Skeletal muscle tissue (tissue), 4 donors: ENCODE measurements around the gene MYPN. TPM values are rescaled to one million over a fixed set of nuclear protein-coding genes. Genes with fewer than 3 reads are reported as not detected.
"Not testable (repeated sequence)": the region's sequence is repeated elsewhere in the genome, so short reads cannot be mapped to it uniquely, and the experiment has no call there.

Experiments used
- H3K27ac ChIP-seq: one replicate; pipeline ENCODE4 v1.7.0; 2013; ENCODE audit warnings: mild to moderate bottlenecking, low read depth, low read length, inconsistent platforms
- H3K27me3 ChIP-seq, 3 donors: one replicate each; pipeline ENCODE4 v1.7.0; 2013; ENCODE audit warnings: low read length in 3 of 3; ENCODE audit not compliant: control insufficient read depth in 3 of 3, insufficient read depth in 3 of 3
- H3K36me3 ChIP-seq, 3 donors: one replicate each; pipeline ENCODE4 v1.7.0; 2013; ENCODE audit warnings: low read length in 3 of 3; ENCODE audit not compliant: control insufficient read depth in 3 of 3, insufficient read depth in 3 of 3
- H3K4me1 ChIP-seq, 3 donors: one replicate each; pipeline ENCODE4 v1.7.0; 2013; ENCODE audit warnings: low read length in 3 of 3, mild to moderate bottlenecking in 3 of 3; ENCODE audit not compliant: control insufficient read depth in 3 of 3, insufficient read depth in 3 of 3
- H3K4me3 ChIP-seq, 3 donors: one replicate each; pipeline ENCODE4 v1.7.0; 2013; ENCODE audit warnings: low read length in 3 of 3
- H3K9ac ChIP-seq, 3 donors: one replicate each; pipeline ENCODE4 v1.7.0; 2013; ENCODE audit warnings: low read length in 3 of 3, mild to moderate bottlenecking in 3 of 3, moderate library complexity in 2 of 3, low read depth in 1 of 3
- H3K9me3 ChIP-seq, 3 donors: one replicate each; pipeline ENCODE4 v1.7.0; 2013; ENCODE audit warnings: low read length in 3 of 3; ENCODE audit not compliant: control insufficient read depth in 3 of 3
- total RNA-seq: library from RNA; depleted of rRNA; stranded (reverse); fragments of >200 nt; gene quantifications from one replicate; pipeline ENCODE4 v1.2.3, GENCODE V29; 2014
- donor health status: Osteomylitis.

The MYPN gene
- total RNA-seq, 1 donor from 2014 or later: 57.4 TPM

DNA sequence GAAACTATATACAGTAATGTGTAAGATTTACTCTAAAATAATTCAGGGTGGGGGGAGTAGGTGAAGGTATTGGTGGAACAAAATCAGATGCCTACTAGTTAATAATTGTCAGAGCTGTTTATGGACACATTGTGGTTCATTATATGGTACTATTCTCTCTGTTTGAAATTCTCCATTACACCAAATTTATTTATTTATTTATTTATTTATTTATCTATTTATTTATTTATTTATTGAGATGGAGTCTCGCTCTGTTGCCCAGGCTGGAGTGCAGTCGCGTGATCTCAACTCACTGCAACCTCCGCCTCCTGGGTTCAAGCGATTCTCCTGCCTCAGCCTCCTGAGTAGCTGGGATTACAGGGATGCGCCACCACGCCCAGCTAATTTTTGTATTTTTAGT lies 137.1 kb downstream of the MYPN start:
- not testable (repeated sequence) for H3K9me3 ChIP-seq, H3K9ac ChIP-seq, H3K4me3 ChIP-seq, H3K36me3 ChIP-seq, H3K27ac ChIP-seq, H3K27me3 ChIP-seq
- H3K4me1 ChIP-seq: peaks cover 5 to 13% (median 7%) of the 10 kb centered on the region in 3 donors

DNA sequence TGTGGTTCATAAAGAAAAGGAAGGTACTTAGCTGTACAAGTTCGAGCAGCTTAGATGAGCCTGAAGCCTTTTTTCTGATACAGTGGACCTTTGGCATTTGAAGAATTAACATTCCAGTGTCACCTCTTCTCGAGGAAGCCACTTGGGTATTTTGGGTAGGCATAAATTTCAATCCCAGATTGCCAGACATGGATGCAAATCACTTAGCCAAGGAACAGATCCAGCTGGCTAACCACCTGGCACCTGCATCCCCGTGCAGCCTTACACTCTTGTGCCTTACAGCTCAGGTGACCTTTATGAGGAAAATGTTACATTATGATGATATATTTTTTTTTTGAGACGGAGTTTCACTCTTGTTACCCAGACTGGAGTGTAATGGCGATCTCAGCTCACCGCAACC lies 138.6 kb downstream of the MYPN start:
- Histone ChIP-seq H3K27ac (no peak overlapping the region), H3K9me3 (no peaks in the 10 kb centered on the region), H3K36me3 (no peaks in the 10 kb centered on the region), H3K4me3 (no peak overlapping the region), H3K4me1 (peaks cover 5 to 13% (median 7%) of the 10 kb centered on the region in 3 donors), H3K27me3 (no peaks in the 10 kb centered on the region), H3K9ac (no peak overlapping the region)

DNA sequence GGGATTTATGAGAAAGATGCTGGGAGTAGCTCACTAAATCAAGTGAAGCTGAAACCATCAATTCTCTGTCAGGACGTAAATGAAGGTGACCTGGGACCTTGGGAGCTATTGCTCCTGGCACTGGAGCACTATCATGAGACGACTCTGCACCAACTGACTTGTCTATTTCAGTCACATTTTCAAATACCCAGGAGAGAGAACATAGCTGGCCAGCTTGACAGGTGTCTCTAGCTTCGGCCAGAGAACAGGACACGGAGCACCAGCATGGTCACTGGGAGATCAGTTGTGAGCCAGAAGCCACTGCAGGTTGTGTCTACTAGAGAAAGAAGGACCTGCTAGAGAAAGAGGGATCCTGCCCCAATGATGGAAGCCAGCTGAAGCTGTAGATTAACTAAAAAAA lies 140.0 kb downstream of the MYPN start:
- Histone ChIP-seq H3K9ac (peak overlapping the region in 1 of 3 donors; percentile 40), H3K4me3 (peak overlapping the region in 1 of 3 donors; percentile 35), H3K9me3 (no peaks in the 10 kb centered on the region), H3K27me3 (no peaks in the 10 kb centered on the region), H3K4me1 (peaks cover 5 to 13% (median 7%) of the 10 kb centered on the region in 3 donors), H3K36me3 (no peaks in the 10 kb centered on the region), H3K27ac (peak overlapping the region; percentile 33)

DNA sequence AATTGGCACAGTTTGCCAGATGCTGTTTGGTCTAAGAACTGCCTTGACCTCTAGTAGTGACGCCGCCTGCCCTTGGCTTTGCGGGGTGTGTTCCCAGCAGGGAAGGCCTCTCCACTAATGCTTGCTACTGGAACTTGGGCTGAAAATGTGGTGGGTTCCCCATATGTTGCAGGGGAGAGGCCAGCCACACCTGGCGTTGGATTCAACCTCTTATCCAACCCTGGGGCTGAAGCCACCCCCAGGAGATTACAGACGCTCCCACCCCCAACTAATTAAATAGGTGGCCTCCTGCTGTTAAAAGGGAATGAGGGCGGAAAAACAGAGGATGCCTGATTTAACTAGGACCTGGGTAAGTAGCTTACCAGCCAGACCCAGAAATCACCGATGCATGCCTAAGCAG lies 141.9 kb downstream of the MYPN start:
- H3K9me3 ChIP-seq: no peaks in the 10 kb centered on the region
- H3K4me3 ChIP-seq: no peak overlapping the region
- no peak overlapping the region for H3K27ac ChIP-seq
- no peak overlapping the region for H3K9ac ChIP-seq
- no peaks in the 10 kb centered on the region for H3K36me3 ChIP-seq
- no peaks in the 10 kb centered on the region for H3K27me3 ChIP-seq
- peaks cover 5 to 13% (median 7%) of the 10 kb centered on the region in 3 donors for H3K4me1 ChIP-seq

DNA sequence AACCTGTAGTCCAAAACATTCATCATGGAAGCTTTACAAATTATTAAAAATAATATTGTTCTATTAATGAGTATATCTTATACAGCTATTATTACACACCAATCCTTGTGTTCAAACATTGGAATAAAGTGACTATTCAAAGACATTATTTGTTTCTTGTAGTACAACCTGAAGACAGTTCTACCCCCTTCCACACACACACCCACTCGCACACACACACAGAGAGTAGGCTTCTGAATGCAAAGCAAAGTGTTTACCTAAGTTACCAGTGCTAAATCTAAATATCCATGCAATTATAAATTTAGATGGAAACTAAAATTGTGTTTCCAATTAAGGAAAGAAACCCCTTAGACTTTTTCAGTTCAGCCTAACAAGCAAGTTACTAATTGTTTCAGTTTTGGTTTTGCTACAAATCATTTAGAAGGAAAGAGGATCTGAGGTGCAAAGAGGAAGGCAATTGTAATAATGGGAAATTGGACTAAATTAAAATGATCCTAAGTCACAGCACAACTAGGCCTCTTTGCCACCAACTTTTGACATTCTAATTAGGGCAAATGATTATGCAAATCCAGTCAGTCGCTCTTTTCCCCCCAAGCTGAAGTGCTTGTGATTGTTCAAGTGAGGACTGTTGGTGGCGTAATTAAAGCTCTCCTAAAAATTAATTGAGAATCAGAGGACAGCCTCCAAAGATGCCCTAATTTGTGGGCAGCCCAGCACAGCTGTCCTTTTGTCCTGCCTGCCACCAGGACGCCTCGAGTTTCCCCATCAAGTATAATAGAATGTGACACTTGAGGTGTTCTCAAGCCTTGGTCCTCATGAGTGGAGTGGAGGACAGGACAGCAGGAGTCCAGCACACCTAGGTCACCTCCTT lies 142.6 kb downstream of the MYPN start:
- Histone ChIP-seq H3K36me3 (no peaks in the 10 kb centered on the region), H3K9ac (no peak overlapping the region), H3K27ac (no peak overlapping the region), H3K4me3 (no peak overlapping the region), H3K4me1 (peaks cover 5 to 13% (median 7%) of the 10 kb centered on the region in 3 donors), H3K9me3 (no peaks in the 10 kb centered on the region), H3K27me3 (no peaks in the 10 kb centered on the region)

DNA sequence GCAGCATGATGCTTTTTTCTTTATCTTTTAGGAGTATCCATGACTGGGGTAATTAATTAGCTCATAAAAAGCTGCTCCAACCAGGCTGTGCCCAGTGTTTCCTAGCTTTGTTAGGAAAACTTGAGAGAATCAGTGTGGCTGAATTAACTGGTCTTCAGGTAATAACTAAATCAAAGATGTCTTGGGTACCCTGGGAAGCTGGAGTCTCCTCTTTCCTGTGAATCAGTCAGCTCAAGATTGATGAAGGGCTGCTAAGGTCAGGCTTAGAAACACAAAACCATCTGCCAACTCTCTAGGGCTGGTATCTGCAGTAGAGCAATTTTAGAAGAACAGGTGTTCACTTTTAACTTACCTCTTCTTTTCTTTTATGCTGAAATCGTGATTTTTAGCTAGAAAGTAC lies 144.1 kb downstream of the MYPN start:
- Histone ChIP-seq H3K36me3 (no peaks in the 10 kb centered on the region), H3K27ac (no peak overlapping the region), H3K4me1 (peaks cover 5 to 12% (median 7%) of the 10 kb centered on the region in 3 donors), H3K27me3 (no peaks in the 10 kb centered on the region), H3K9ac (no peak overlapping the region), H3K9me3 (no peaks in the 10 kb centered on the region), H3K4me3 (no peak overlapping the region)

DNA sequence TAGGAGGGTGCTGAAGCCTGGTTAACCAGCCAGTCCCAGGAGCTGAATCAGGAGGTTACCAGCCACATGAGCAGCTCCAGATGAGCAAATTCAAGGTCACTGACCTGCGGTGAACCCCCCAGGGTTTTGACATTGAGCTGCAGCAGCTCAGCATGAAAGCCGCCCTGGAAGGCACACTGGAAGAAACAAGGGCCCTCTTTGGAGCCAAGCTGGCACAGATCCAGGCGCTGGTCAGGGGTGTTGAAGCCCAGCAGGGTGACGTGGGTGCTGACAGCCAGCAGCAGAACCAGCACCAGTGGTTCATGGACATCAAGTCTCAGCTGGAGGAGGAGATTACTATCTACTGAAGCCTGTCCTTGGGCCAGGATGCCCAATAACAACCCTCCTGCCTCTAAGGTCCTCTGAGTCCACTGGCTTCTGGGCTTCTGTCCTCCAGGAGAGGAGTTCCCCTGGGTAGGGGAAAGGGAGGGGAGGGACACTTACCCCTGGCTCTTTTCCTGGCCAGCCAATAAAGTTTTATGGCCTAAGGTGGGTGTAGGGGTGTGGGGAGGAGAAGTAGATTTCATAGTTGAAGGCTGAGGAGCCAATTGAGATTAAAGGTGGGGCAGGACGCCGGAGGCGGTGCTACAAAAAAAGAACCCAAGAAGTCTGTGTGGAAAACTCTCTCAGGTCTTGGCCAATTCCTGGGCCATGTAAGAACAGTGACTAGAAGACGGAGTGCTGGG lies 152.0 kb downstream of the MYPN start:
- Histone ChIP-seq H3K9me3 (no peaks in the 10 kb centered on the region), H3K4me1 (no peaks in the 10 kb centered on the region), H3K36me3 (no peaks in the 10 kb centered on the region)

More for the DNA sequence above, 152.0 kb downstream of the MYPN start:
- no peak overlapping the region for H3K4me3 ChIP-seq
- no peak overlapping the region for H3K27ac ChIP-seq
- H3K27me3 ChIP-seq: peaks cover 0 to 2% (median 0%) of the 10 kb centered on the region in 3 donors
- no peak overlapping the region for H3K9ac ChIP-seq

Other genes starting within 250 kb of the MYPN start
- gene SIRT1, start 224.8 kb upstream of the MYPN start, total RNA-seq: 17.2 TPM
- 64.7 TPM for gene HERC4, start 34.2 kb upstream of the MYPN start, total RNA-seq
- gene ATOH7, start 122.6 kb downstream of the MYPN start, total RNA-seq: not detected
- gene HNRNPH3, start 222.6 kb downstream of the MYPN start, total RNA-seq: 29.7 TPM
- gene PBLD, start 223.4 kb downstream of the MYPN start, total RNA-seq: 3.7 TPM